GM12878 (cell line): ENCODE data around the gene RPGRIP1.

Source experiments
- ELK1 ChIP-seq: IDR thresholded peaks from 2 replicates; pipeline ENCODE4 v1.6.1; 2012; ENCODE audit warnings: low read depth, low read length, improper control_type of control experiment
- EP300 ChIP-seq, 2 experiments: fragments of 150-350 bp in 1 of 2; IDR thresholded peaks; 2 replicates each; pipeline ENCODE4 v1.6.1; 2011 to 2012; ENCODE audit warnings: low read depth in 2 of 2, low read length in 2 of 2, borderline replicate concordance in 1 of 2, improper control_type of control experiment in 1 of 2, inconsistent platforms in 1 of 2; ENCODE audit not compliant: control insufficient read depth in 1 of 2
- NFIC ChIP-seq: IDR thresholded peaks from 2 replicates; pipeline ENCODE4 v1.6.1; 2012; ENCODE audit warnings: low read depth, mild to moderate bottlenecking, inconsistent platforms, low read length, moderate library complexity
- POLR2A ChIP-seq: IDR thresholded peaks from 2 replicates; pipeline ENCODE4 v1.6.1; 2011; ENCODE audit warnings: low read depth, mild to moderate bottlenecking, low read length
- SMC3 ChIP-seq: IDR thresholded peaks from 2 replicates; pipeline ENCODE4 v1.6.1; 2011; ENCODE audit warnings: low read length, improper control_type of control experiment, borderline replicate concordance
- SREBF2 ChIP-seq: IDR thresholded peaks from 2 replicates; pipeline ENCODE4 v1.6.1; 2012; ENCODE audit warnings: mild to moderate bottlenecking, low read length
- TCF12 ChIP-seq: IDR thresholded peaks from 2 replicates; pipeline ENCODE4 v1.6.1; 2011; ENCODE audit warnings: low read depth, mild to moderate bottlenecking, low read length
- YY1 ChIP-seq: IDR thresholded peaks from 2 replicates; pipeline ENCODE4 v1.6.1; 2011; ENCODE audit warnings: low read depth, mild to moderate bottlenecking, low read length
- ZBTB11 ChIP-seq: fragments of 450-650 bp; formaldehyde crosslinking; IDR thresholded peaks from 2 replicates; pipeline ENCODE4 v1.5.0; 2022; ENCODE audit warnings: mild to moderate bottlenecking, missing genetic modification characterization
- ZNF622 ChIP-seq: fragments of 450-650 bp; IDR thresholded peaks from 2 replicates; pipeline ENCODE4 v1.6.1; 2017; ENCODE audit warnings: mild to moderate bottlenecking, inconsistent platforms
- TF ChIP-seq, protein P1 (sequence below), 3 experiments: IDR thresholded peaks in 2 of 3; conservative IDR thresholded peaks in 1 of 3; 2 replicates each; pipeline ENCODE4 v1.5.1; 2011; ENCODE audit warnings: low read depth in 3 of 3, low read length in 3 of 3, mild to moderate bottlenecking in 3 of 3, control low read depth in 2 of 3, moderate library complexity in 2 of 3, inconsistent platforms in 1 of 3, mixed read lengths in 1 of 3; ENCODE audit not compliant: control insufficient read depth in 2 of 3, insufficient read depth in 1 of 3; ENCODE audit errors: extremely low read depth in 1 of 3

DNA sequence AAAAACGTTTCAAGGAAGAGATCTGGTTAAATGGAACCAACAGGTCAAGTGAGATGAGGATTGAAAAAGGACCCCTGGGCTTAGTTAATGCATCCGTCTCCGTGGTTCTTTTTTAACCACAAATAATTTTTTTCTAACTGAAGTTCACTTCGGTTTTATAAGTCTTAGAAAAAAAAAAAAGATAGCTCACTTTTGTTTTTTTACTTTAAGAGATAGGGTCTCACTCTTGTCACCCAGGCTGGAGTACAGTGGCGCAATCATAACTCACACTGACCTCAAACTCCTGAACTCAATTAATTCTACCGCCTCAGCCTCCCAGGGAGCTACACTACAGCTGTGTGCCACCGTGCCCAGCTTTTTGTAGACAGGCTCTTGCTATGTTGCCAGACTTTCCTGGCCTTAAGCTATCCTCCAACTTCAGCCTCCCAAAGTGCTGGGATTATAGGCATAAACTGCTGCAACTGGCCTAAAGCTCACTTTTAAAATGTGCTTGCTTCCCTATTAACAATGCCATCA is 22.4 kb upstream of the RPGRIP1 start:
- TF ChIP-seq SREBF2 (no peak), ZNF622 (no peak), POLR2A (peak; percentile 36; the same call in 1 of the 2 replicates), NFIC (no peak), EP300 (IDR thresholded peaks at IDR 0.05; ENCODE audit: borderline replicate concordance in 1 of 2, control insufficient read depth in 1 of 2, low read depth in 2 of 2, low read length in 2 of 2) (no peak), SMC3 (no peak), ELK1 (no peak), ZBTB11 (CRISPR knock-in tag) (no peak), YY1 (no peak), TCF12 (no peak)
- TF ChIP-seq, protein P1, sequence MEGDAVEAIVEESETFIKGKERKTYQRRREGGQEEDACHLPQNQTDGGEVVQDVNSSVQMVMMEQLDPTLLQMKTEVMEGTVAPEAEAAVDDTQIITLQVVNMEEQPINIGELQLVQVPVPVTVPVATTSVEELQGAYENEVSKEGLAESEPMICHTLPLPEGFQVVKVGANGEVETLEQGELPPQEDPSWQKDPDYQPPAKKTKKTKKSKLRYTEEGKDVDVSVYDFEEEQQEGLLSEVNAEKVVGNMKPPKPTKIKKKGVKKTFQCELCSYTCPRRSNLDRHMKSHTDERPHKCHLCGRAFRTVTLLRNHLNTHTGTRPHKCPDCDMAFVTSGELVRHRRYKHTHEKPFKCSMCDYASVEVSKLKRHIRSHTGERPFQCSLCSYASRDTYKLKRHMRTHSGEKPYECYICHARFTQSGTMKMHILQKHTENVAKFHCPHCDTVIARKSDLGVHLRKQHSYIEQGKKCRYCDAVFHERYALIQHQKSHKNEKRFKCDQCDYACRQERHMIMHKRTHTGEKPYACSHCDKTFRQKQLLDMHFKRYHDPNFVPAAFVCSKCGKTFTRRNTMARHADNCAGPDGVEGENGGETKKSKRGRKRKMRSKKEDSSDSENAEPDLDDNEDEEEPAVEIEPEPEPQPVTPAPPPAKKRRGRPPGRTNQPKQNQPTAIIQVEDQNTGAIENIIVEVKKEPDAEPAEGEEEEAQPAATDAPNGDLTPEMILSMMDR (IDR thresholded peaks at IDR 0.05 in 2 of 3, conservative IDR thresholded peaks at IDR 0.05 in 1 of 3; ENCODE audit: control insufficient read depth in 2 of 3, extremely low read depth in 1 of 3, insufficient read depth in 1 of 3, low read depth in 3 of 3, low read length in 3 of 3), result no peak
